HPDE6-E6E7 (cell line): ENCODE data around the gene FAM20C.

Experiments used
- DNase-seq: peaks from one replicate; pipeline ENCODE4 v3.0.0; 2011; ENCODE audit warnings: missing footprints; ENCODE audit errors: extremely low spot score

FAM20C gene

DNA sequence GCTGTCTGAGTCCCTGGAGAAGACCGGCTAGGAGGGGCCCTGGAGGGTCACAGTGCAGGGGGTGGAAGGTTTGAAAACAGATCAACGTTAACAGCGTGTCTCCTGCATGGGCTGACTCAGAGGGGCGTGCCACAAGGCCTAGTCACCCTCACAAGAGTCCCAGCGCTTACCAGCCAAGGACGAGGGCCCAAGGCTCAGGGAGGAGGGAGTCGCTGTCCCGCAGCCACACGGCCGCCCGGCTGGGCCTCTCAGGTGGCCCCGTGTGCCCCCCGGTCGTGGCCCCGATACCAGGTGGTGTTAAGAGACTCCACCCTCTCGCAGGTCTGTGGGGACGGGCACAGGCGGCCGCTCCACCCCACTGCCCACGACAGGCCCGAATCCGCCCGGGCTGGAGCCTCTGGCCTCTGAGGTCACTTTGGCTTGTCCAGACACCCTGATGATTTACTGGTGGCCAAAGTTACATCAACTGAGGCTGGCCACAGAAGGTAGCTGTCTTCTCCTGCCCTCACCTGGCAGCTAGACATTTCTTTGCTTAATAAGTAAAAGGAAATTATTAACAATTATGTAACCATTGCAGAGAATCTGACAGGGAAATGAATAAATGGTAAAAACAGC lies 34.0 kb downstream of the FAM20C start:
- DNase-seq, result peak; percentile 56

DNA sequence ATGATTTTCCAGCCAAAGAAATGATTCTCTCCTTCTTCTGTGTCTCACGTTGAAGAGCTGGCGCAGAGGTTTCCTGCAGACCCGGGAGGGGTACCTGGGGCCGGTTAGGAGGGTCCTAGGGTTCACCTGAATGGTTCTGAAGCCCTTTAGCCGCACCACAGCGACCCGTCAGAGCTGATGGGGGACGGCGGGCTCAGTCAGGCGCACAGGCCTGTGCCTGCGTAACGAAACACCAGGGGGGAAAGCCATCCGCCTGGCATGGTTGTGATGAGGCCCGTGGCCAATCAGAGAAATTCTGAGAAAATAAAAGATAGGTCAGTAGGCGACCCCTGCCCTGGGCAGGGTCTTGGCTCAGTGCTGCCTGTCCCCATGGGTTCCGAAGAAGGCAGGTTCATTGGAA lies 35.6 kb downstream of the FAM20C start:
- no peak for DNase-seq

DNA sequence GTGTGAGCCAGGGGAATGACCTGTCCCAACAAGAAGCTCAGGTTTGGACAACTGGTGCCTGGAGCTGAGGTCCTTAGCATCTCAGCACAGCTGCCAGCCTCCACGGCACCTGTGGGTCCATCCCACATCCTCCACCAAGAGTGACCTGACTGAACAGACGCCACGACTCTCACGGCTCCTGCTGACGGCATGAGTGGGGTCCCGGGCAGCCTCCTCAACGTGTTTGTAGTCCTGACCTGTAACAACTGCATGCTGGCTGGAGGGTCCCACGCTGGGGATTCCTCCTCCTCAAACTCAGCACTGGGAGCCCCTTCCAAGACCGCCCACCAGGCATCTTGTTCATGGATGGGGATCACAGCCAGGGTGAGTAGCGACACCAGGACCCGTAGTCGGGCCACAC lies 36.2 kb downstream of the FAM20C start:
- DNase-seq, result no peak

DNA sequence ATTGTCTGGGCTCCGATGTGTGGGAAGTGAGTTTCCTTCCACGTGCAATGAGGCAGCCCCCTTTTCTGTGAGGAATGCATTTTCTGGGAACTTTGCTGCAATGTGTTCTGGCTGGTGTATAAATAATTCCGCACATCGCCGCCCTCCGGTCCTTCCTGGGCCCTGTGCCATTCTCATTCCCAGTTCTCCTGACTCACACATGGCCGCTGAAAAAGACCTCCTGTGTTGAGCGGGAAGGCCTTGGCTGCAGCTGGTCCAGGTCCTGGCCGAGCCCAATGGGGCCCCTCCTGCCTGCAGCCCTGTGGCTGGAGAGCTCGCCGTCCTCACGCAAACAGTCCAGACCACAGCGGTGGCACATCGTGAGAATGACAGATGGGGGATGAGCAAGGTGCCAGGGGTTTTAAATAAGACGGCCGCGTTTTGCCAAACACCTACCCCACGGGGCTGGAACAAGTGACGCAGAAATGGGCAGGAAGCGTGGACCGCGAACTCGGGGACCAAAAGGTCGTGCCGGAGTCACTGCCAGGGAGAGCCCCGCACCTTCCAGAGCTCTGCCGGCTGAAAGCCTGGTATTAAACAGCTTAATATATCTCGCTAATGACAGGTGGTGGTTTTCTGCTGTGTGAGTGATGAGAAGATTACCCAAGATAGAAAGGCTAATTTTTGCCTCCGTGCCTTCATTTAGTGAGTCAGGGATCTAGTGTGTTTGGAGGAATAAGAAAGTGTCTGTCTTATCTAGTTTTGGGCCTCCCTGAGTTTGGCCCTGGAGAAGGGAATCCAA lies 37.0 kb downstream of the FAM20C start:
- DNase-seq, result no peak

DNA sequence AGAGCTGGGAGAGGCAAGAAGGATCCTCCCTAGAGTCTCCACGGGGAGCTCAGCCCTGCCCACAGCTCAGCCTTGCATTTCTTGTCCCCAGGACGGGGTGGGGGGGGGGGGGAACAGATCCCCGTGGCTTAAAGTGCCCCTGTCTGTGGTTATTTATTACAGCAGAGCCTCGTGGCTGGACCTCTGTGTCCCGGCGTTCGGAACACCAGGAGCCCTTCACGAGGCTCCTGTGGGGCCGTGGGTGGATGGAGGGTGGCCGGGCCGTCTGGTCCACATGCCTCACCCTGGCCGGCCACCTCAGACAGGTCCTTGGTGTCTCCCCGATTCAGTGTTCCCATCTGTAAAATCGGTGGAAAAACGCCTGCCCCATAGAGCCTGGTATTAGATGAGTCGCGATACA lies 37.9 kb downstream of the FAM20C start:
- no peak for DNase-seq

DNA sequence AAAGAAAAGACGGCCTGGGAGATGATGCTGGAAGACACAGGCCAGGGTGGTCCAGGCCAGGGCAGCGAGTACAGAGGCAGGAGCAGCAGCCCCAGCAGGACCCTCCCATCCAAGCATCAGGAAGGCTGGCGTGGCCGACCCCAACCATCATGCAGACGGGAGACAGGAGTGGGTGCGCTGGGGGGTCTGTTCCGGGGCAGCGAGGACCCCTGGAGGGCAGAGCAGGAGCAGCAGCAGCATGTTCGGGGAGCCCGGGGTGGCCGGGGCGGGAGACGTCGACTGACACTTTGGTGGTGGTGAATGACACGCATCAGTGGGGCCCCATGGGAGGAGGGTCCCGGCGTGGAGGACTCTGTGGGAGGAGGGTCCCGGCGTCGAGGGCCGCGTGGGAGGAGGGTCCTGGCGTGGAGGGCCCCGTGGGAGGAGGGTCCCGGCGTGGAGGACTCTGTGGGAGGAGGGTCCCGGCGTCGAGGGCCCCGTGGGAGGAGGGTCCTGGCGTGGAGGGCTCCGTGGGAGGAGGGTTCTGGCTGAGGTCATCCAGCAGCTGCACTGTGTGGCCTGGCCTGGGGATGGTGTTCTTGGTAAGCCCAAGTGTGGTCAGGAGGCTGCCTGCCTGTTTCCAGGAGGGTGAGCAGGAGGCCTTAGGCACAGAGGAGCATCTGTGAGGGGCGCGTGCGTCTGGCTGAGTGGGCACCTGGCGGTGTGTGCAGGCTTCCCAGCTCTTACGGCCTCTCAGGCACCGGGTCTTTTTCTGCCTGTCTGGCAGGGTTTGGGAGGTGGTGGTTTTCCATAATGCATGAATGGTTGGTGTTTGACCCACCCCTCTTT lies 38.9 kb downstream of the FAM20C start:
- no peak for DNase-seq

DNA sequence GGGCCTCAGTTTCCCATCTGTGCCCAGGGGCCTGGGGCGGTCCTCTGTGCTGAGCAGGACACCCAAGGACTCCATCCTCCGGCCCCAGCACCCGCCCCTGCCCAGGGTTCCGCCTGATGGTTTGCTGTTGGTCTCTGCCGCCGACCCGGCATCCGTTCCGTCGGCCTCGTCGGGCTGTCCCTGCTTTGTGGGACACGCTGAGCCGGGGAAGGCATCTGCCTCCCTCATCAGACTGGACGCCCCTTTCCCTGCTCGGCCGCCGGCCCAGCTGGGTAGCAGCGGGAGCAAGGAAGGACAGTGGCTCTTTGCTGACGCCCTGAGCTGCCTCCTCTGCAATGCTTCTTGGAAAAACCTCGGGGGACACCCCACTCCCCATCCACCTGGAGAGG lies 39.5 kb downstream of the FAM20C start:
- no peak for DNase-seq

DNA sequence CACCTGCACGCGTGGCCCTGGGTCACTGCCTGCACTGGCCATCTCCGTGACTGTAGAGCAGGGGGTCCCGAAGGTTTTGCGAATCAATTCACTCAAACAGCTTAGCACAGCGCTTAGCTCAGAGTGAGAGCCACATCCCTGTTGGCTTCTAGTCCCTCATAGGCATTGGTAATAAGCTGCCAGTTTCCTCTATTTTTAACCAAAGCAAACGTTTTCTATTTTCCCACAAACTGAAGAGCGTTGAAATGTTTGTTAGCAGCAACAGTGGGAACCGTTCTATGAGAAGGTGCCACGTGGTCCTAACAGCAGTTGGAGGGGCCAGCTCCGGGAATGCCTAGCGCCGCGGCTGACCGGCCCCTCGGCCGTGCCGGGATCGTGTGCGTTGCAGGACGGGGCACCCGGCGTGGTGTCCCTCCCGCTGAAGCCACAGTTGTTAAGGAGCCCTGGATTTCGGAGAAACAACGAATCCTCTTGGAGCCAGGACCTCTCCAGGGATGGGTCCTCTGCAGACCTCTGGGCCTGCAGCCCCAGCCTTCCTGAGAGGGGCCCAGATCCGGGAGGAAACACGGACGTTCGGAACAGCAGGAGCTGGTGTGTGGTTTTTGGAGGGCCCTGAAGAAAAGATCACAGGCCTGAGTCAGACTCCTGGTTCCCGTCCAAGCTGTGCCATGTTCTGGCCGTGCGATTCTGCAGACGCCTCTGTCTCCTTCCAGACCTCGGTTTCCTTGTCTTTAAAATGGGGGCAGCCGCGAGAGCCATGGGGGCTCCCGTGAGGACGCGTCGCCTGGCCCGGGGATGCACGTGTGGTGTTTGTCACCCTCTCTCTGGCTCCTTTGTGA lies 40.3 kb downstream of the FAM20C start:
- DNase-seq, result no peak

DNA sequence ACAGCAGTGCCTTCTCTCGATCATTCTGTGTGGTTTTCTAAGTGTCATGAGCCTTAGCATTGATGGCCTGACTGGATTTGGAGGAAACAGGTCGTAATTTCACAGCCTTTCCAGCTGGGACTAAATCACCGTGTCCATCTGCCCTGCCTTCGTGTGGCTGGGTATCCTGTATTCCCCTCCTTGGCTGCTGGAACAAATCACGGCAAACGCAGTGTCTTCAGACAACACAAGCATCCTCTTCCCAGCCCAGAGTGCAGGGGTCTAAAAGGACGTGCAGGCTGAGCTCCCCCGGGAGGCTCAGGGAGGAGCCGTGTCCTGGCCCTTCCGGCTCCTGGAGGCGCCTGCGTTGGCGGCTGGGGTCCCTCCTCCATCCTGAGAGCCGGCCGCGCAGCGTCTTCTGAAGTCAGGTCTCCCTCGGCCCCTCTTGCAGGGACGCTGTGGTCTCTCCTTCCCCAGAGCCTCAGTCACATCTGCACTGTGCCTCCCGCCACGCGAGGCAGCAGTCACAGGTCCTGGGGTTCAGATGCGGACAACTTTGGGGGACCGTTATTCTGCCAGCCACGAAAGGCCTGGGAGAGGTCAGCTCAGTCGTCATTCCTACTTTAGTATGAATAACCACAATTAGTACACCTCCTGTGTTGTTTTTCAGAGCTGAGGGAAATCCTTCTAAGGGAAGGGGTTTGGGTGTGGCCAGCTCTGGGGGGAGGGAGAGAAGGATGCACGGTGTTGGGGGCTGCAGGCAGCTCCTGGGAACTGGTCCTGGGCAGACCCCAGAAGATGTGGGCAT lies 41.1 kb downstream of the FAM20C start:
- no peak for DNase-seq

DNA sequence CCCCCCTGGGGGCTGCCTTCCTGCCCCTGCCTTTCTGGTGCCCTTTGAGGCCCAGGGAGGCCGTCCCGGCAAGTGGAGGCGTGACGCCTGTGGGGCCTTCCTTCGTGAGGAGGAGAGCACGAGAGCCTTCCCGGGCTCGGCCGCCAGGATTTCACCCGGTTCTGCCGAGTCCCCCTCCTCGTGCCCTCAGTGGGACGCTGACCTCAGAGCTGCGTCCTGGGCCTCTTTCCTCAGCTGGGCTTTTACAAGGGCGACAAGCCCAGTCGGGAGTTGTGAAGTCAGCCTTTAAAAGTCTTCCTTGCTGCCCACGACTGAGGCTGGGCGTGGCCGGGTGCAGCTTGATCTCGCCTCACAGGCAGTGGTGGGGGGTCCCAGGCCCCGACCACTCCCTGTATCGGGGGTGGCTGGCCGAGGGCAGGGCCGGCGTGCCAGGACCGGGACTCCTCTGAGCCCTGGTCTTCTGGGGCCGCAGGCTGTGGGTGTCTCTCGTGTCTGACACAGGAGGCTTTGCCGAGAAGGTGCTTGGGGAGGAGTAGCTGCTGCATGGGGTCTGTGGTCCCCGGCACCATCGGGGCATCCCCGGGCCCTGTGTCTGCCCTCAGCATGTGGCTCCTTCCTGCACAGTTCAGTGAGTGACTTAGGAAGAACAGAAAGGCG lies 41.8 kb downstream of the FAM20C start:
- DNase-seq, result no peak

DNA sequence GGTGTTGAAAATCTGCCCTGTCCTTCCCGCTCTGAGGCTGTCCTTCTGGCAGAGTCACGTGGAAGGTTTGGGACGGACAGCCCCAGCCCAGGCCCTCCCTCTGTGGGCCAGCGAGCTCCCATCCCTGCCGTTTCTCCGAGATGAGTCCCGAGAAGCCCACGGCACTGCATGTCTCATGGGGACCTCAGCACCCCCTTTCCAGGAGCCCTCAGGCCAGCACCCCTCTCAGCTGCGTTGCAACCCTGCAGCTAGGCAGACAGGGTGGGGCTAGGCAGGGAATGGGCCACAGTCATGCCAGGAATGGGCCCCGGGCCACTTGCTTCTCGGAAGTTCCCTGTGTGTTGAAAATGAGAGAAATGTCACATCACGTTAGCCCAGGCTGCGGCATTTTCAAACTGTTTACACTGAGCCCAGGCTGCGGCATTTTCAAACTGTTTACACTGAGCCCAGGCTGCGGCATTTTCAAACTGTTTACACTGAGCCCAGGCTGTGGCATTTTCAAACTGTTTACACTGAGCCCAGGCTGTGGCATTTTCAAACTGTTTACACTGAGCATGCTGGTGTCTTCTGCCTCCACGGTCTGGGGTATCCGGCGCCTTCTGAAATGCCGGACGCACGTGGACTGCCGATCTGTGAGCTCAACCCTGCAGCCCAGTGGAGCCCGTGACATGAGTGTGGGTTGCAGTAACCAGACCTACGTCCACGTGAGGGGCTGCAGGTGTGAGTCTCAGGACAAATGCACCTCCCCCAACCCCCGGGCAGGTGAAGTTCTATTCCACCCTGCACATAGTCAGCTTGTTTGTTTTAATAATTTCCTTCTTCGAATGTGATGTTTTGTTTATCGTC lies 42.6 kb downstream of the FAM20C start:
- DNase-seq, result peak; percentile 25

DNA sequence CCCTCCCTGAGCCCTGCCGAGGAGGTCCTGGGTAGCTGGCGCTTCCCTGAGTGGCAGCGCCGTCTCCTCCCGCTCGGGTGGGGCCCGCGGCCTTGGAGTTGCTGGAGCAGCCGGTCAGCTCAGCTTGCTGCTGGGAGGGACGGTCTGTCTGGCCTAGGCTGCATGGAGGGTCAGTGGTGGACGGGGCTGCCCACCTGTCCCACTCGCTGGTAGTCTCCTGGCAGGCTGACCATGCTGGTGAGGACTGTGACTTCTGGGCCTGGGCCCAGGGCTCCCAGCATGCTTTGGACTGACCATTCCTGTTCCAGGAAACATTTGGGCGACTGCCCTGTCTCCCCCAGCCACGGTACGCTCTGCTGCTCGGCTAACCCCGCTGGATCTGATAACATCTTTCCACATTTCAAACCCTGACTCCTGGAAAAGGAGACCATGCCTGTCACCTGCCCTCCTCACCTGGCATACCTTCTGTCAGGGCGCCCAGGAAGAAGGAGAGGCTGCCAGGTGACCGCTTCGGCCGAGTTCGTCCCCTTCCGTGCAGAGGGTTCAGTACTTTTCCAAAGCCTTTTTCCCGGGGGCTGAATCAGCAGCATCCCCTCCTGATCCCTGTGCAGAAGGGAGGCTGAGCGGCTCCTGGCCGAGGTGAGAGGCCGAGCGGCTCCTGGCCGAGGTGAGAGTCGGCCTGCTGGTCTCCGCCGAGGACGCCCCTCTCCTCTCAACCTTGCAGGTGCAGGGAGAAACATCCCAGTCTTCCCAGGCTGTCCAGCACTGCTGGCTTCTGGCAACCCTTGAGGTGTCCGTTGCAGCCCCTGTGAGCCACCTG lies 43.4 kb downstream of the FAM20C start:
- DNase-seq, result no peak

DNA sequence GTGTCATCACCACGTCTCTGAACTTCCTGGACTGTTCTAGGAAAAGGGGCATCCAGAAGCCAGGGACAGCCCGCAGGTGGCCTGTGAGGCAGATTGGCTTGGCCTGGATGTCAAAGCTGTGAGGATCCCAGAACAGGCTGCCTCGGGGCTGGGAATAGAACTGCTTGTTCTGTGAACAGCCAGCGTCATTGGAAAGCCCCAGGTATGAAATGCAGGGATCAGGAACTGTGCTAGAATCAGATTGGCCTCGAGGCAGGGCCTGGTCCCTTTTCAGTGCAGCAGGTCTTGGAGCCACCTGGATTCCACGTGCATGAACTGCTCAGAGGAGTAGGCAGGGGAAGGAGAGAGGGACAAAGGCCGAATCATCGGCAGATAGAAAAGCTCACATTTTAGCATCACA lies 44.6 kb downstream of the FAM20C start:
- DNase-seq, result no peak

DNA sequence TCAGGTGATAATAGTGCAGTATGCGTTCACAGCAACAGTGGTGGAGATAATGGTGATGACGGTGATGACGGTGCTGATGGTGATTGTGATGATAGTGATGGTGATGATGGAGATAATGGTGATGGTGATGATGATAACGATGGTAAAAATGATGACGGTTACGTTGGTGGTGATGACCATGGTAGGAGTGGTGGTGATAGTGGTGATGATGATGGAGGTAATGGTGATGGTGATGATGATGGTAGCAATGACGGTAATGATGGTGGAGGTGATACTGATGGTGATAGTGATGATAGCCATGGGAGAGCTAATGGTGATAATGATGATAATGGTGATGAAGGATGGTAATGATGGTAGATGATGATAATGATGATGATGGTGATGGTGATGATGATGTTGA lies 45.0 kb downstream of the FAM20C start:
- no peak for DNase-seq

DNA sequence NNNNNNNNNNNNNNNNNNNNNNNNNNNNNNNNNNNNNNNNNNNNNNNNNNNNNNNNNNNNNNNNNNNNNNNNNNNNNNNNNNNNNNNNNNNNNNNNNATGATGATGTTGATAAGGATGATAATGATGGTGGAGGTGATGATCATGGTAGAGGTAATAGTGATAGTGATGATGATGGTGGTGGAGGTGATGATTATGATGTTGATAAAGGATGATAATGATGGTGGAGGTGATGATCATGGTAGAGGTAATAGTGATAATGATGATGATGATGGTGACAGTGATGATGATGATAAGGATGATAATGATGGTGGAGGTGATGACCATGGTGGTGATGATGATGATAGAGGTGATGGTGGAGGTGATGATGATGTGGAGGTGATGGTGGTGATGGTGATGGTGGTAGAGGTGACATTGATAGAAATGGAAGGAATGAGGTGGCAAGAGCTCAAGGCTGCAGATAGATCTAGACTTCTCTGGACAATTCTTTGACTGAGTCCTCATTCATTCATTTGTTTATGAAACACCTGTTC lies 47.8 kb downstream of the FAM20C start:
- DNase-seq, result no peak

DNA sequence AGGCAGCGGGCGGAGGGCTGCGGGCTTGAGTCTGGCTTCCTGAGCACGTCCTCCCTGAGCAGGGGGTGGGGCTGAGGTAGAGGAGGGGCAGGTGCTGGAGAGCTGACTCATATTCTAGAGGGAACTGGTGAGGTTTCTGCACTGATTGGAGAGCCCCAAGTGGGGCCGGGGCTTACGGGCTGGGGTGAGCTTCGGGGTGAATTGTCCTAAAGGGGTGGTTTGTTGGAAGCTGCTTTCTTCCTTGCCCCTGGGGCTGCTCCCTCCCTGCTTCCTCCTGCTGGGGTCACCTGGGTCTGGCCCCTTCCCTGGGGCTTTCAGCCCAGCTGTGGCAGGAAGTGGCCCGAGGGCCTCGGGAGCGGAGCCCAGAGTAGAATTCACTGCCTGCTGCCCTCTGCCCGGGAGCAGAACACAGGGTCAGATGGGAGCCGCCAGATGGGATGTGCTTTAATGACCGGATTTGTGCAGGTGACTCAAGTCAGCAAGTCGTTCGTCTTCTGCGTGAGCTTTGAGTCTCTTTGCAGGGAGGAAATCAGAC lies 48.6 kb downstream of the FAM20C start:
- no peak for DNase-seq

DNA sequence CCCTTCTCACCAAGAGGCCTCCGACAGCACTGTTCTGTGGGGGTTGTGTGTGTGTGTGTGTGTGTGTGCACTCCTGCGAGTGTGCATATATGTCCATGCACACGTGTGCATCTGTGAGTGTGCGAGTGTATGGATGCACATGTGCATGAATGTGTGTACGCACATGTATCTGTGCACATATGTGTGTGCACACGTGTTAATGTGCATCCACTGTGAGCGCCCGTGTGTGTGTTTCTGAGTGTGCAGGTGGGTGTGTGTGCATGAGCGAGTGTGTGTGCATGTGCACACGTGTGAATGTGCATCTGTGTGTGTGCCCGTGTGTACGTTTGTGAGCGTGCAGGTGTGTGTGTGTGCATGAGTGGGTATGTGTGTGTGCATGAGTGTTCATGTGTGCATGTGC lies 49.1 kb downstream of the FAM20C start:
- no peak for DNase-seq
